LNCaP clone FGC (cell line): ENCODE results near the gene ITPKB.

Source experiments
- DNase-seq: peaks from one replicate; pipeline ENCODE4 v3.0.0-alpha.2; 2011; ENCODE audit warnings: low read depth
- H3K4me3 ChIP-seq: 2 replicates; pipeline ENCODE4 v1.5.1; 2011; ENCODE audit warnings: mild to moderate bottlenecking, low read depth, low read length, control low read depth
- CTCF ChIP-seq: IDR thresholded peaks from 2 replicates; pipeline ENCODE4 v1.5.1; 2012; ENCODE audit warnings: mild to moderate bottlenecking; ENCODE audit not compliant: control insufficient read depth, insufficient read depth; ENCODE audit errors: extremely low read depth

The ITPKB gene

GRCh38 chr1:226766565-226766964 lies 27.5 kb upstream of the ITPKB start:
- H3K4me3 ChIP-seq = no peak overlapping the region
- DNase-seq = no peak
- TF ChIP-seq CTCF = no peak

- no peak for TF ChIP-seq CTCF
- H3K4me3 ChIP-seq = no peak overlapping the region
- no peak for DNase-seq
Observed at GRCh38 chr1:226764533-226764932, 25.5 kb upstream of the ITPKB start.

- no peak for DNase-seq
- TF ChIP-seq CTCF = no peak
- no peak overlapping the region for H3K4me3 ChIP-seq
Observed at GRCh38 chr1:226763905-226764264, 24.8 kb upstream of the ITPKB start.

- H3K4me3 ChIP-seq = no peak overlapping the region
- no peak for DNase-seq
- TF ChIP-seq CTCF = no peak
Observed at GRCh38 chr1:226762988-226763904, 24.2 kb upstream of the ITPKB start.

- TF ChIP-seq CTCF = no peak
- H3K4me3 ChIP-seq = no peak overlapping the region
- no peak for DNase-seq
Observed at GRCh38 chr1:226762055-226762454, 23.0 kb upstream of the ITPKB start.

GRCh38 chr1:226761322-226761721 lies 22.2 kb upstream of the ITPKB start:
- DNase-seq = no peak
- no peak for TF ChIP-seq CTCF

More at GRCh38 chr1:226761322-226761721, 22.2 kb upstream of the ITPKB start:
- H3K4me3 ChIP-seq = no peak overlapping the region
